HepG2 (cell line): Measurements from ENCODE around the gene MXRA8. TPM values are rescaled to one million over a fixed set of nuclear protein-coding genes. Genes with fewer than 3 reads are reported as not detected.

ENCODE experiments used
- ATAC-seq: fragments of 200-7000 bp; cut with Tn5 transposase; 3 replicates; pipeline ENCODE4 v1.9.1; 2020; ENCODE audit warnings: mild to moderate bottlenecking, moderate library complexity
- BruUV-seq: library from RNA; stranded (reverse); fragments of 400-500 nt; replicated peaks from 2 replicates; lab custom pipeline; 2021; lab: Mats Ljungman, UMichigan
- CTCF ChIA-PET: fragments of 300-600 bp; formaldehyde crosslinking; extraction: SDS; loops from one replicate; lab custom pipeline; 2021; ENCODE audit warnings: low total read pairs, inconsistent platforms, low intra/inter-chr PET ratio; lab: Yijun Ruan, JAX
- POLR2A ChIA-PET: fragments of 350-600 bp; sonication (Branson Sonifier 250); formaldehyde crosslinking; loops from one replicate; lab custom pipeline; 2020; ENCODE audit warnings: antibody characterized with exemption, inconsistent platforms; lab: Yijun Ruan, JAX
- DNase-seq: peaks from one replicate; pipeline ENCODE4 v3.0.0-alpha.2; 2015; ENCODE audit warnings: low spot score
- FAIRE-seq: peaks from 3 replicates; lab custom pipeline; 2011; peaks lifted over from hg19 to GRCh38; lab: Jason Lieb, UNC
- H2AFZ ChIP-seq: one replicate; pipeline ENCODE4 v1.6.1; 2011; ENCODE audit warnings: low read length, inconsistent platforms
- H3K27ac ChIP-seq: fragments of 300-600 bp; 3 replicates; pipeline ENCODE4 v1.8.0; 2011; ENCODE audit warnings: mixed run types, mild to moderate bottlenecking, mixed read lengths, low read length, inconsistent platforms; ENCODE audit not compliant: insufficient read depth; ENCODE audit errors: extremely low read length
- H3K27me3 ChIP-seq, 2 experiments: fragments of 200-600 bp in 1 of 2; 2 replicates in 1 of 2; 3 replicates in 1 of 2; pipeline versions ENCODE4 v1.6.0 to v1.8.0; 2011; ENCODE audit warnings: low read length in 2 of 2, mild to moderate bottlenecking in 2 of 2, moderate library complexity in 2 of 2, inconsistent platforms in 1 of 2; ENCODE audit not compliant: insufficient read depth in 2 of 2, control insufficient read depth in 1 of 2
- H3K36me3 ChIP-seq, 2 experiments: fragments of 200-600 bp in 1 of 2; replicated peaks in 1 of 2; 2 replicates in 1 of 2; 3 replicates in 1 of 2; pipeline versions ENCODE4 v1.5.1 to v1.8.0; 2011; ENCODE audit warnings: low read length in 2 of 2, inconsistent platforms in 1 of 2; ENCODE audit not compliant: insufficient read depth in 2 of 2, control insufficient read depth in 1 of 2
- H3K4me1 ChIP-seq: 2 replicates; pipeline ENCODE4 v1.5.1; 2012; ENCODE audit warnings: low read length, inconsistent platforms; ENCODE audit not compliant: insufficient read depth
- H3K4me2 ChIP-seq: 2 replicates; pipeline ENCODE4 v1.6.0; 2011; ENCODE audit warnings: low read depth, low read length, inconsistent platforms
- H3K4me3 ChIP-seq, 3 experiments: fragments of 200-600 bp in 1 of 3; sonication (generic), shearing (Covaris generic) in 1 of 3; replicated peaks in 1 of 3; 2 replicates each; pipeline ENCODE4 v1.5.1; 2011 to 2016; ENCODE audit warnings: low read length in 3 of 3, inconsistent platforms in 2 of 3, low read depth in 2 of 3, mild to moderate bottlenecking in 2 of 3, control low read depth in 1 of 3, mixed read lengths in 1 of 3; ENCODE audit not compliant: insufficient read depth in 1 of 3
- H3K79me2 ChIP-seq: one replicate; pipeline ENCODE4 v1.6.1; 2011; ENCODE audit warnings: low read length, inconsistent platforms; ENCODE audit not compliant: insufficient read depth
- H3K9ac ChIP-seq: 2 replicates; pipeline ENCODE4 v1.6.0; 2011; ENCODE audit warnings: mild to moderate bottlenecking, low read depth, low read length, inconsistent platforms; ENCODE audit not compliant: insufficient read depth
- H3K9me3 ChIP-seq: 2 replicates; pipeline ENCODE4 v1.5.1; 2012; ENCODE audit warnings: mild to moderate bottlenecking, low read length
- H4K20me1 ChIP-seq: 2 replicates; pipeline ENCODE4 v1.6.0; 2011; ENCODE audit warnings: inconsistent platforms, mild to moderate bottlenecking, low read length, moderate library complexity; ENCODE audit not compliant: insufficient read depth
- AGO2 ChIP-seq: fragments of 200-400 bp; formaldehyde crosslinking; optimal IDR thresholded peaks from 2 replicates; pipeline ENCODE3; 2017; ENCODE audit warnings: mild to moderate bottlenecking, low read depth, low read length, moderate library complexity
- CCDC6 ChIP-seq: sonication (generic); formaldehyde crosslinking; IDR thresholded peaks from 2 replicates; pipeline ENCODE4 v1.8.1; 2022; ENCODE audit warnings: mild to moderate bottlenecking, missing genetic modification reagents, moderate library complexity
- CHD2 ChIP-seq: IDR thresholded peaks from 2 replicates; pipeline ENCODE4 v1.6.1; 2011; ENCODE audit warnings: low read depth, low read length, improper control_type of control experiment
- CREB3 ChIP-seq: sonication (generic); formaldehyde crosslinking; IDR thresholded peaks from 2 replicates; pipeline ENCODE4 v1.5.0; 2020; ENCODE audit warnings: missing genetic modification reagents
- HIVEP1 ChIP-seq: sonication (generic); formaldehyde crosslinking; IDR thresholded peaks from 2 replicates; pipeline ENCODE4 v1.4.0; 2020; ENCODE audit warnings: mild to moderate bottlenecking, missing genetic modification reagents
- PAX8 ChIP-seq: sonication (generic); formaldehyde crosslinking; IDR thresholded peaks from 2 replicates; pipeline ENCODE4 v1.8.0; 2022; ENCODE audit warnings: mild to moderate bottlenecking, missing genetic modification reagents, borderline replicate concordance
- SIN3B ChIP-seq: fragments of 150-350 bp; IDR thresholded peaks from 2 replicates; pipeline ENCODE4 v1.6.1; 2014; ENCODE audit warnings: low read length
- SUZ12 ChIP-seq: fragments of 150-350 bp; IDR thresholded peaks from 2 replicates; pipeline ENCODE4 v1.6.1; 2014; ENCODE audit warnings: low read depth, low read length
- TFAP4 ChIP-seq: sonication (generic); IDR thresholded peaks from 2 replicates; pipeline ENCODE4 v1.6.1; 2016; ENCODE audit warnings: low read depth, borderline replicate concordance
- ZBTB2 ChIP-seq: sonication (generic); formaldehyde crosslinking; IDR thresholded peaks from 2 replicates; pipeline ENCODE4 v1.8.0; 2022; ENCODE audit warnings: low read depth, missing genetic modification reagents
- WGBS: methylation state at CpG from one replicate; pipeline ENCODE4 v1.1.6; 2017; ENCODE audit warnings: low lambda C conversion rate; 5-methylcytosine and 5-hydroxymethylcytosine counted together
- in situ Hi-C: cut with HindIII; loops from 2 replicates; pipeline ENCODE4 v1.10.0; 2017; ENCODE audit warnings: low pct_unique_long_range_greater_than_20kb; ENCODE audit not compliant: extremely low pct_ligation_motif_present
- intact Hi-C: fragments of 100-400 bp; cut with micrococcal nuclease; formaldehyde crosslinking; loops from one replicate; pipeline ENCODE4 v1.10.0; 2022; ENCODE audit not compliant: unreplicated experiment
- polyA plus RNA-seq, 8 experiments: library from polyadenylated mRNA; depleted of rRNA in 3 of 8; stranded (reverse) in 7 of 8; unstranded in 1 of 8; fragments of >200 nt; fragmentation: Illumina TruSeq in 4 of 8; extraction: Trizol in 4 of 8; gene quantifications; 2 replicates each; pipeline versions ENCODE4 v1.2.1 to v1.2.3, GENCODE V29; 2011 to 2016; ENCODE audit warnings: low read depth in 4 of 8, missing spikeins in 1 of 8, mixed read lengths in 1 of 8; ENCODE audit not compliant: insufficient read depth in 1 of 8
- total RNA-seq, 5 experiments: library from RNA; depleted of rRNA; stranded (reverse); fragments of >200 nt; fragmentation: Illumina TruSeq; extraction: Trizol; gene quantifications; 2 replicates each; pipeline ENCODE4 v1.2.3, GENCODE V29; 2016; ENCODE audit warnings: low read depth in 1 of 5

Gene MXRA8
- total and polyA plus RNA-seq, 2 of the 13 experiments (the other 11 are each of a cell fraction or from before 2014, with no cell fraction given), result 19.8 to 44.8 TPM

GRCh38 chr1:1374589-1374928 lies 16.2 kb upstream of the MXRA8 start (continued):
- peak; percentile 29 for TF ChIP-seq AGO2
- peak; percentile 11 for TF ChIP-seq CCDC6 (CRISPR knock-in tag)
- TF ChIP-seq PAX8, result no peak
- TF ChIP-seq SUZ12, result no peak
- TF ChIP-seq TFAP4, result 0 out of 2 replicates have a peak, but pooled peaks have one; percentile 10
- no peak for TF ChIP-seq SIN3B
- 0 out of 2 replicates have a peak, but pooled peaks have one; percentile 22 for TF ChIP-seq CREB3 (CRISPR knock-in tag)

GRCh38 chr1:1373815-1374588 lies 15.6 kb upstream of the MXRA8 start:
- Histone ChIP-seq H3K79me2 (peaks cover 19% of the 10 kb centered on the region), H3K27me3 (no peaks in the 10 kb centered on the region; a peak in 1 of 5 replicates), H3K9me3 (no peaks in the 10 kb centered on the region), H3K4me2 (peak overlapping the region; percentile 91), H3K4me3 (peak overlapping the region; percentile 75 to 99 (median 90)), H3K4me1 (peaks cover 37% of the 10 kb centered on the region), H3K27ac (peak overlapping the region; percentile 79), H2AFZ (no peak overlapping the region), H3K36me3 (peaks cover 0 to 3% of the 10 kb centered on the region in 2 experiments; a peak in 1 of 5 replicates), H4K20me1 (no peaks in the 10 kb centered on the region), H3K9ac (peak overlapping the region; percentile 98)
- 82% methylated on average over 28 of the region's 52 CpGs for WGBS
- BruUV-seq, result TSS peak; percentile 77
- CTCF ChIA-PET, result no interaction called here
- ATAC-seq (no peak), DNase-seq (no peak), FAIRE-seq (no peak)
- intact Hi-C loops, result no loop called here
- POLR2A ChIA-PET, result interaction anchor here (1.4 to 3.1 kb wide), 3 partner anchors 24 to 131 kb away, joined by 3 to 35 read pairs (median 3); partner anchors contain the start of gene CCNL2
- TF ChIP-seq AGO2 (peak; percentile 22), ZBTB2 (CRISPR knock-in tag) (no peak), CHD2 (0 out of 2 replicates have a peak, but pooled peaks have one; percentile 30), HIVEP1 (CRISPR knock-in tag) (no peak)
- in situ Hi-C loops, result no loop called here
